PFSK-1 (cell line): ENCODE data around the gene GPATCH2.

ENCODE experiments used
- FOXP2 ChIP-seq: optimal IDR thresholded peaks from 2 replicates; pipeline ENCODE3; 2011; ENCODE audit warnings: borderline replicate concordance, control low read depth, inconsistent platforms; ENCODE audit not compliant: insufficient read depth; ENCODE audit errors: extremely low read length, extremely low read depth
- POLR2AphosphoS5 ChIP-seq: IDR thresholded peaks from 2 replicates; pipeline ENCODE4 v1.6.1; 2012; ENCODE audit warnings: low read depth, mild to moderate bottlenecking, control low read depth, low read length, moderate library complexity
- SIN3A ChIP-seq: IDR thresholded peaks from 2 replicates; pipeline ENCODE4 v1.6.1; 2012; ENCODE audit warnings: mild to moderate bottlenecking, low read length, moderate library complexity, borderline replicate concordance; ENCODE audit not compliant: insufficient read depth
- TAF1 ChIP-seq: IDR thresholded peaks from 2 replicates; pipeline ENCODE4 v1.6.1; 2012; ENCODE audit warnings: low read length, control low read depth, borderline replicate concordance; ENCODE audit not compliant: insufficient read depth
- TF ChIP-seq, protein P1 (sequence below), 2 experiments: IDR thresholded peaks; 2 replicates each; pipeline versions ENCODE4 v1.6.1 to v1.8.0; 2011 to 2012; ENCODE audit warnings: low read depth in 2 of 2, low read length in 2 of 2, control low read depth in 1 of 2, inconsistent platforms in 1 of 2, mild to moderate bottlenecking in 1 of 2, moderate library complexity in 1 of 2; ENCODE audit not compliant: insufficient read depth in 1 of 2

GPATCH2 gene

DNA sequence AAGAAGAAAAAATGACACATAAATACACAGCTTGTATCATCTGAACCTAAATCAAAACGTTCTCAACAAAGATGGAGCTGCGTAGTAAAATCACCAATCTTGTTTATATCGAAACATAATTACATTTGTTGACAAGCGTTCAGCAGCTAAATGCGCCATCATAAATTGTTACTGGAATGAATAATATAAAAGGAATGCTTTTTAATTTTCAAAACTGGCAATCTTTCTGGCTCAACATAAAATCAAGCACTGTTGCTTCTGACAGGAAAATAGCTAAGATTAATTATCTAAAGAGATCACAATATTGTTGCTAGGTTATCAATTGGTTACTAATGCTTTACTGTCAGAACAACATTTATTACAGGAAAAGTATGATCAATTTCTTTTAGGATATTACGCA, 181.5 kb downstream of the GPATCH2 start:
- TF ChIP-seq POLR2AphosphoS5 (no peak), TAF1 (no peak), SIN3A (no peak), FOXP2 (no peak)
- TF ChIP-seq, protein P1, sequence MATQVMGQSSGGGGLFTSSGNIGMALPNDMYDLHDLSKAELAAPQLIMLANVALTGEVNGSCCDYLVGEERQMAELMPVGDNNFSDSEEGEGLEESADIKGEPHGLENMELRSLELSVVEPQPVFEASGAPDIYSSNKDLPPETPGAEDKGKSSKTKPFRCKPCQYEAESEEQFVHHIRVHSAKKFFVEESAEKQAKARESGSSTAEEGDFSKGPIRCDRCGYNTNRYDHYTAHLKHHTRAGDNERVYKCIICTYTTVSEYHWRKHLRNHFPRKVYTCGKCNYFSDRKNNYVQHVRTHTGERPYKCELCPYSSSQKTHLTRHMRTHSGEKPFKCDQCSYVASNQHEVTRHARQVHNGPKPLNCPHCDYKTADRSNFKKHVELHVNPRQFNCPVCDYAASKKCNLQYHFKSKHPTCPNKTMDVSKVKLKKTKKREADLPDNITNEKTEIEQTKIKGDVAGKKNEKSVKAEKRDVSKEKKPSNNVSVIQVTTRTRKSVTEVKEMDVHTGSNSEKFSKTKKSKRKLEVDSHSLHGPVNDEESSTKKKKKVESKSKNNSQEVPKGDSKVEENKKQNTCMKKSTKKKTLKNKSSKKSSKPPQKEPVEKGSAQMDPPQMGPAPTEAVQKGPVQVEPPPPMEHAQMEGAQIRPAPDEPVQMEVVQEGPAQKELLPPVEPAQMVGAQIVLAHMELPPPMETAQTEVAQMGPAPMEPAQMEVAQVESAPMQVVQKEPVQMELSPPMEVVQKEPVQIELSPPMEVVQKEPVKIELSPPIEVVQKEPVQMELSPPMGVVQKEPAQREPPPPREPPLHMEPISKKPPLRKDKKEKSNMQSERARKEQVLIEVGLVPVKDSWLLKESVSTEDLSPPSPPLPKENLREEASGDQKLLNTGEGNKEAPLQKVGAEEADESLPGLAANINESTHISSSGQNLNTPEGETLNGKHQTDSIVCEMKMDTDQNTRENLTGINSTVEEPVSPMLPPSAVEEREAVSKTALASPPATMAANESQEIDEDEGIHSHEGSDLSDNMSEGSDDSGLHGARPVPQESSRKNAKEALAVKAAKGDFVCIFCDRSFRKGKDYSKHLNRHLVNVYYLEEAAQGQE (IDR thresholded peaks at IDR 0.05; ENCODE audit: insufficient read depth in 1 of 2, low read depth in 2 of 2, low read length in 2 of 2), result no peak

DNA sequence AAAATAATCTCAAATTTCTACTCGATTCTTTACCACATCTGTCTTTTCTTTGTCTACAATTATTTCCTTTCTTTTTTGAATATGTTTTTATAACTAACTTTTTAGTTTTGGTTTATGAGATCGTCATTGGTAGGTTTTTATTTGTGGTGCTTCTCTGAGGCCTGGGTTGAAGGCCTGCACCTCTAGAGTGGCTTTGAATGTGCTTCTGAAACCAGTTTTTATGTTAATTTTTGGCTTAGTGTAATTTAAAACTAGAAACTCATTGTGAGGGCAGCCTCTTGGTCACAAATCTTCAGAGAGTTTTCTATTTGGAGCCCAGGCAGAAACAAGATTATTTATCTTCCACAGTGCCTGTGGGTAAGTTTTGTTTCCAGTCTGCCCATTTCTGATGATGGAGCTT, 187.0 kb downstream of the GPATCH2 start:
- TF ChIP-seq, protein P1 (IDR thresholded peaks at IDR 0.05; ENCODE audit: insufficient read depth in 1 of 2, low read depth in 2 of 2, low read length in 2 of 2), result no peak
- no peak for TF ChIP-seq TAF1
- TF ChIP-seq FOXP2, result no peak
- no peak for TF ChIP-seq SIN3A
- TF ChIP-seq POLR2AphosphoS5, result no peak

DNA sequence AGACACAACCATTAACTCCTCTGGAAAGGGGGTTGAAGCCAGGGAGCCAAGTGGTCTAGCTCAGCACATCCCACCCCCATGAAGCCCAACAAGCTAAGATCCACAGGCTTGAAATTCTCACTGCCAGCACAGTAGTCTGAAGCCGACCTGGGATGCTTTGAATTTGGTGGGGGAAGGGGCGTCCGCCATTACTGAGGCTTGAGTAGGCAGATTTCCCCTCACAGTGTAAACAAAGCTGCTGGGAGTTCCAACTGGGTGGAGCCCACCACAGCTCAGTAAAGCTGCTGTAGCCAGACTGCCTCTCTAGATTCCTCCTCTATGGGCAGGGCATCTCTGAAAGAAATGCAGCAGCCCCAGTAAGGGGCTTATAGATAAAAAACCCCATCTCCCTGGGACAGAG, 193.5 kb downstream of the GPATCH2 start:
- no peak for TF ChIP-seq TAF1
- no peak for TF ChIP-seq POLR2AphosphoS5
- no peak for TF ChIP-seq FOXP2
- TF ChIP-seq SIN3A, result no peak
- TF ChIP-seq, protein P1 (IDR thresholded peaks at IDR 0.05; ENCODE audit: insufficient read depth in 1 of 2, low read depth in 2 of 2, low read length in 2 of 2), result no peak

DNA sequence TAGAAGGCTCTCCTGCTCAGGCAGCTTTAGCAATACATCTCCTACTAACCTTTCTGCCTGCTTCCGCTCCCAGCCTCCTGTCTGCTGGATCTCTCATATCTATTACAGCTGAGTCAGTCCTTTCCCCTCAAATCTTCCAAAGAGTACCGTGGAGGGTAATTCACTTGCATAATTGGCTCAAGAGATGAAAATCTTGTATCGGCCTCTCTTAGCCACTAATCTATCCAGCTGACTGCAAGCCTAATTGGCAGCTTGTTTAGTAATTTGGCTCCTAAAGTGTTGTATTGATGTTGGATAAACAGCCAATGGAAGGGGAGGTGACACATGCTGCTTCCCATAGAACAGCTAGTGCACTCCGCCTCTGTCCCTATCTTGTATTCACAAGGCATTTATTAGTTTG, 195.7 kb downstream of the GPATCH2 start:
- TF ChIP-seq, protein P1 (IDR thresholded peaks at IDR 0.05; ENCODE audit: insufficient read depth in 1 of 2, low read depth in 2 of 2, low read length in 2 of 2), result no peak
- TF ChIP-seq SIN3A, result no peak
- TF ChIP-seq TAF1, result no peak
- no peak for TF ChIP-seq FOXP2

DNA sequence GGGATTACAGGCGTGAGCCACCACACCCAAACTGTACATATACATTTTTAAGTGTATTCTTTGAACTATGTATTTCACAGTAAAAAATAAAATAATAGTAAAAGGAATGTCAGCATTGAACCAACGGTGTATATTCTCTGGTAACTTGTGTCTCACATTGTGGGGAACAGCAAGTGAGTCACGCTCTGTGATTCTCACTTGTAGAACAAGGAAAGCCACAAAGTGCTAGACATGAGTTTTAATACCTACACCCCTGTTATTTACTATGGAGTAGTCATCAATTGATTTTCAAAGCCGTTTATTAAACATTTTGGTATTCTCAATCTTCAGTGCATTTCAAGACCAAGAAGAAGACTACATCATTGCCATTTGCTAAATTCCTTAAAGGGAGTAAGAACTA, 197.2 kb downstream of the GPATCH2 start:
- no peak for TF ChIP-seq POLR2AphosphoS5
- no peak for TF ChIP-seq FOXP2
